ENCODE measurements around the gene LOC128125822.

- TF ChIP-seq CTCF (IDR thresholded peaks at IDR 0.05) = no peak
- TF ChIP-seq POLR2A (IDR thresholded peaks at IDR 0.05) = no peak
Measured at GRCh38 chr6:63599243-63599642, 27.0 kb downstream of the LOC128125822 start.

Measured in testis (tissue), 2 donors.